HCT116 (cell line): ENCODE data around the gene MYH15.

ENCODE experiments used
- EGR1 ChIP-seq: IDR thresholded peaks from 2 replicates; pipeline ENCODE4 v1.6.1; 2012; ENCODE audit warnings: low read depth
- EZH2phosphoT487 ChIP-seq: fragments of 200-600 bp; IDR thresholded peaks from 2 replicates; pipeline ENCODE4 v1.6.1; 2018; ENCODE audit warnings: antibody characterized with exemption, borderline replicate concordance
- JUND ChIP-seq: IDR thresholded peaks from 2 replicates; pipeline ENCODE4 v1.6.1; 2012
- POLR2A ChIP-seq: IDR thresholded peaks from 2 replicates; pipeline ENCODE4 v1.7.0; 2011; ENCODE audit warnings: borderline replicate concordance; ENCODE audit not compliant: insufficient read depth, insufficient read length; ENCODE audit errors: extremely low read depth
- POLR2AphosphoS5 ChIP-seq: IDR thresholded peaks from 2 replicates; pipeline ENCODE4 v1.6.1; 2011; ENCODE audit warnings: mild to moderate bottlenecking, low read depth, low read length, moderate library complexity
- RAD21 ChIP-seq: IDR thresholded peaks from 2 replicates; pipeline ENCODE4 v1.6.1; 2012; ENCODE audit warnings: low read depth, mild to moderate bottlenecking
- SP1 ChIP-seq: IDR thresholded peaks from 2 replicates; pipeline ENCODE4 v1.6.1; 2012; ENCODE audit warnings: low read depth
- TF ChIP-seq, protein P1 (sequence below), 3 experiments: fragments of 200-600 bp in 1 of 3; sonication (generic) in 1 of 3; IDR thresholded peaks in 2 of 3; conservative IDR thresholded peaks in 1 of 3; 2 replicates each; pipeline ENCODE4 v1.5.1; 2012 to 2017; ENCODE audit warnings: low read depth in 2 of 3, low read length in 2 of 3, antibody characterized with exemption in 1 of 3, borderline replicate concordance in 1 of 3, control low read depth in 1 of 3, mild to moderate bottlenecking in 1 of 3, mixed read lengths in 1 of 3, mixed run types in 1 of 3, moderate library complexity in 1 of 3; ENCODE audit not compliant: insufficient read depth in 1 of 3
- TF ChIP-seq, protein P2 (sequence below): IDR thresholded peaks from 2 replicates; pipeline ENCODE4 v1.6.1; 2011; ENCODE audit warnings: mild to moderate bottlenecking, low read length, moderate library complexity; ENCODE audit not compliant: insufficient replicate concordance; ENCODE audit errors: extremely low read depth
- TF ChIP-seq, protein P3 (sequence below): IDR thresholded peaks from 2 replicates; pipeline ENCODE4 v1.6.1; 2012; ENCODE audit warnings: low read depth
- TF ChIP-seq, protein P4 (sequence below): IDR thresholded peaks from 2 replicates; pipeline ENCODE4 v1.6.1; 2012

DNA sequence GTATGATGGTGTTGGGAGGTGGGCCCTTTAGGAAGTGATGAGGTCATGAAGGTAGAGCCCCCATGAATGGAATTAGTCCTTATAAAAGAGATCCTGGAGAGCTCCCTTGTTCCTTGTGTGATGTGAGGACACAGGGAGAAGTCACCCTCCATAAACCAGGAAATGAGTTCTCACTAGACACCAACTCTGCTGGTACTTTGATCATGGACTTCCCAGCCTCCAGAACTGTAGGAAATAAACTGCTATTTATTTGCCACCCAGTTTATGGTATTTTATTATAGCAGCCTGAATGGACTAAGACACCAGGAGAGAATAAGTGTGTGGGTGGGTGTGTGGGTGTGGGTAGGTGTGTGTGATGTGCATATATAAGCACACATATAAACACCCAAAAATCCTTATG, 71.9 kb downstream of the MYH15 start:
- TF ChIP-seq, protein P1, sequence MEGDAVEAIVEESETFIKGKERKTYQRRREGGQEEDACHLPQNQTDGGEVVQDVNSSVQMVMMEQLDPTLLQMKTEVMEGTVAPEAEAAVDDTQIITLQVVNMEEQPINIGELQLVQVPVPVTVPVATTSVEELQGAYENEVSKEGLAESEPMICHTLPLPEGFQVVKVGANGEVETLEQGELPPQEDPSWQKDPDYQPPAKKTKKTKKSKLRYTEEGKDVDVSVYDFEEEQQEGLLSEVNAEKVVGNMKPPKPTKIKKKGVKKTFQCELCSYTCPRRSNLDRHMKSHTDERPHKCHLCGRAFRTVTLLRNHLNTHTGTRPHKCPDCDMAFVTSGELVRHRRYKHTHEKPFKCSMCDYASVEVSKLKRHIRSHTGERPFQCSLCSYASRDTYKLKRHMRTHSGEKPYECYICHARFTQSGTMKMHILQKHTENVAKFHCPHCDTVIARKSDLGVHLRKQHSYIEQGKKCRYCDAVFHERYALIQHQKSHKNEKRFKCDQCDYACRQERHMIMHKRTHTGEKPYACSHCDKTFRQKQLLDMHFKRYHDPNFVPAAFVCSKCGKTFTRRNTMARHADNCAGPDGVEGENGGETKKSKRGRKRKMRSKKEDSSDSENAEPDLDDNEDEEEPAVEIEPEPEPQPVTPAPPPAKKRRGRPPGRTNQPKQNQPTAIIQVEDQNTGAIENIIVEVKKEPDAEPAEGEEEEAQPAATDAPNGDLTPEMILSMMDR (IDR thresholded peaks at IDR 0.05 in 2 of 3, conservative IDR thresholded peaks at IDR 0.05 in 1 of 3; ENCODE audit: borderline replicate concordance in 1 of 3, insufficient read depth in 1 of 3, low read depth in 2 of 3, low read length in 2 of 3), result no peak
- TF ChIP-seq POLR2A, result no peak
- no peak for TF ChIP-seq EZH2phosphoT487
- TF ChIP-seq RAD21, result no peak
- TF ChIP-seq, protein P2, sequence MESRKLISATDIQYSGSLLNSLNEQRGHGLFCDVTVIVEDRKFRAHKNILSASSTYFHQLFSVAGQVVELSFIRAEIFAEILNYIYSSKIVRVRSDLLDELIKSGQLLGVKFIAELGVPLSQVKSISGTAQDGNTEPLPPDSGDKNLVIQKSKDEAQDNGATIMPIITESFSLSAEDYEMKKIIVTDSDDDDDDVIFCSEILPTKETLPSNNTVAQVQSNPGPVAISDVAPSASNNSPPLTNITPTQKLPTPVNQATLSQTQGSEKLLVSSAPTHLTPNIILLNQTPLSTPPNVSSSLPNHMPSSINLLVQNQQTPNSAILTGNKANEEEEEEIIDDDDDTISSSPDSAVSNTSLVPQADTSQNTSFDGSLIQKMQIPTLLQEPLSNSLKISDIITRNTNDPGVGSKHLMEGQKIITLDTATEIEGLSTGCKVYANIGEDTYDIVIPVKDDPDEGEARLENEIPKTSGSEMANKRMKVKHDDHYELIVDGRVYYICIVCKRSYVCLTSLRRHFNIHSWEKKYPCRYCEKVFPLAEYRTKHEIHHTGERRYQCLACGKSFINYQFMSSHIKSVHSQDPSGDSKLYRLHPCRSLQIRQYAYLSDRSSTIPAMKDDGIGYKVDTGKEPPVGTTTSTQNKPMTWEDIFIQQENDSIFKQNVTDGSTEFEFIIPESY, result no peak
- TF ChIP-seq SP1, result no peak
- no peak for TF ChIP-seq POLR2AphosphoS5
- no peak for TF ChIP-seq JUND
- TF ChIP-seq, protein P3, sequence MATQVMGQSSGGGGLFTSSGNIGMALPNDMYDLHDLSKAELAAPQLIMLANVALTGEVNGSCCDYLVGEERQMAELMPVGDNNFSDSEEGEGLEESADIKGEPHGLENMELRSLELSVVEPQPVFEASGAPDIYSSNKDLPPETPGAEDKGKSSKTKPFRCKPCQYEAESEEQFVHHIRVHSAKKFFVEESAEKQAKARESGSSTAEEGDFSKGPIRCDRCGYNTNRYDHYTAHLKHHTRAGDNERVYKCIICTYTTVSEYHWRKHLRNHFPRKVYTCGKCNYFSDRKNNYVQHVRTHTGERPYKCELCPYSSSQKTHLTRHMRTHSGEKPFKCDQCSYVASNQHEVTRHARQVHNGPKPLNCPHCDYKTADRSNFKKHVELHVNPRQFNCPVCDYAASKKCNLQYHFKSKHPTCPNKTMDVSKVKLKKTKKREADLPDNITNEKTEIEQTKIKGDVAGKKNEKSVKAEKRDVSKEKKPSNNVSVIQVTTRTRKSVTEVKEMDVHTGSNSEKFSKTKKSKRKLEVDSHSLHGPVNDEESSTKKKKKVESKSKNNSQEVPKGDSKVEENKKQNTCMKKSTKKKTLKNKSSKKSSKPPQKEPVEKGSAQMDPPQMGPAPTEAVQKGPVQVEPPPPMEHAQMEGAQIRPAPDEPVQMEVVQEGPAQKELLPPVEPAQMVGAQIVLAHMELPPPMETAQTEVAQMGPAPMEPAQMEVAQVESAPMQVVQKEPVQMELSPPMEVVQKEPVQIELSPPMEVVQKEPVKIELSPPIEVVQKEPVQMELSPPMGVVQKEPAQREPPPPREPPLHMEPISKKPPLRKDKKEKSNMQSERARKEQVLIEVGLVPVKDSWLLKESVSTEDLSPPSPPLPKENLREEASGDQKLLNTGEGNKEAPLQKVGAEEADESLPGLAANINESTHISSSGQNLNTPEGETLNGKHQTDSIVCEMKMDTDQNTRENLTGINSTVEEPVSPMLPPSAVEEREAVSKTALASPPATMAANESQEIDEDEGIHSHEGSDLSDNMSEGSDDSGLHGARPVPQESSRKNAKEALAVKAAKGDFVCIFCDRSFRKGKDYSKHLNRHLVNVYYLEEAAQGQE, result no peak
- no peak for TF ChIP-seq EGR1
- TF ChIP-seq, protein P4, sequence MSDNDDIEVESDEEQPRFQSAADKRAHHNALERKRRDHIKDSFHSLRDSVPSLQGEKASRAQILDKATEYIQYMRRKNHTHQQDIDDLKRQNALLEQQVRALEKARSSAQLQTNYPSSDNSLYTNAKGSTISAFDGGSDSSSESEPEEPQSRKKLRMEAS, result no peak
